Uterus (tissue), 4 donors: ENCODE results near the gene TAF9. TPM values are rescaled to one million over a fixed set of nuclear protein-coding genes. Genes with fewer than 3 reads are reported as not detected.
"Not testable (repeated sequence)": the region's sequence is repeated elsewhere in the genome, so short reads cannot be mapped to it uniquely, and the experiment has no call there.

Source experiments
- DNase-seq, 2 donors: peaks; one replicate each; pipeline ENCODE4 v3.0.0-alpha.2; 2019 to 2020
- H3K27ac ChIP-seq, 2 donors: fragments of 200-600 bp; sonication (generic); 1 replicate in 1 of 2; 2 replicates in 1 of 2; pipeline ENCODE4 v1.5.1; 2016 to 2018
- H3K27me3 ChIP-seq, 2 donors: fragments of 200-600 bp; sonication (generic); one replicate each; pipeline ENCODE4 v1.5.1; 2018 to 2019; ENCODE audit warnings: control low read depth in 1 of 2
- H3K36me3 ChIP-seq, 2 donors: fragments of 200-600 bp; sonication (generic); one replicate each; pipeline ENCODE4 v1.5.1; 2019; ENCODE audit warnings: control low read depth in 1 of 2
- H3K4me1 ChIP-seq, 2 donors: fragments of 200-600 bp; sonication (generic); one replicate each; pipeline ENCODE4 v1.5.1; 2018 to 2019; ENCODE audit warnings: control low read depth in 1 of 2
- H3K4me3 ChIP-seq, 2 donors: fragments of 200-600 bp; sonication (generic); 1 replicate in 1 of 2; 2 replicates in 1 of 2; pipeline ENCODE4 v1.5.1; 2018 to 2019; ENCODE audit warnings: mild to moderate bottlenecking in 1 of 2
- H3K9me3 ChIP-seq, 2 donors: fragments of 200-600 bp; sonication (generic); one replicate each; pipeline ENCODE4 v1.5.1; 2019; ENCODE audit warnings: control low read depth in 1 of 2
- CTCF ChIP-seq, 4 experiments: fragments of 200-600 bp in 2 of 4; fragments of 450-650 bp in 2 of 4; sonication (generic) in 2 of 4; IDR thresholded peaks; one replicate each; pipeline ENCODE4 v1.5.1; 2016 to 2019; ENCODE audit warnings: antibody characterized with exemption in 4 of 4, mild to moderate bottlenecking in 2 of 4, moderate library complexity in 1 of 4
- POLR2A ChIP-seq, 2 donors: fragments of 450-650 bp; IDR thresholded peaks; one replicate each; pipeline ENCODE4 v1.6.1; 2016; ENCODE audit warnings: antibody characterized with exemption in 2 of 2, mild to moderate bottlenecking in 1 of 2, moderate library complexity in 1 of 2
- intact Hi-C: fragments of 100-400 bp; cut with DNase I; formaldehyde crosslinking; loops from one replicate; pipeline ENCODE4 v1.15.1; 2023; ENCODE audit warnings: low total_unique reads
- total RNA-seq, 4 donors: library from RNA; depleted of rRNA in 3 of 4; stranded (reverse); fragments of >200 nt in 3 of 4; gene quantifications; one replicate each; pipeline versions ENCODE4 v1.1.0 to v1.2.4, GENCODE V29; 2014 to 2023
- donor health status: DM: yes; HTN: yes; CAD: no.

The TAF9 gene
- total RNA-seq, 4 donors from 2014 or later: 10.9 to 50.5 (median 32.7) TPM

DNA sequence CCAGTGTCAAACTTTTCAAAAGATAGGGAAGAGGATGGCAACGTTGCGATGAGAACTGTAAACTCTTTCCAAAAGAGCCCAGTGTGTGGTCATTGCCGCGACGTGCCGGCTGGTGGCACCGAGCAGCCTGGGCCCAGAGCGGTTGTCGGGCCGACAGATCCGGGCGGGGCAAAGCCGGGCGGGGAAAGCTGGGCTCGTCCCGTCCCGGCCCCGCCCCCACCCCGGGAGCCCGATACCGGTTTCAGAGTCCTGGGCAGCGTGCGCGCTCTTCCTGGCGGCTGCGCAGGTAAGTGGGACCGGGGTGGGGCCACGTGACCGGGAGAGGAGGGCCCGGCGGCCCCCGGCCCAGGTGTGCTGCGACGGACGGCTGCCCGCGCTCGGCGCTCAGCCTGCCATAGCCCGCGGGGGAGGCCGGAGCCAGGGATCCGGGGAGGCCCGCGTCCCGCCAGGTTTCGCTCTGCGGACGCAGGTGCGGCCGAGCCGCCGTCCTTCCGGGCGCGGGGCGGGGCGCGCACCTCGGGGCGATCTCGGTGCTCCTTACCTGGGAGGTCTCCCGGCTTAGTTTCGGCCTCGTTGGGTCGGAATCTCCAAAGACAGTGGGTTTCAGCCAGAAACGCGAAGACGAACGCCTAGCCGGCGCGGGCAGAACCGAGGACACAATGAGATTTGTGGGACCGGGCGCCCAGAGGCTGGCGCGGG lies 45.7 kb upstream of the TAF9 start, which contains the start of gene MARVELD2:
TSS of gene MARVELD2 (plus strand) at position 232 of the 699 bp plus-strand sequence. CDS start 4,270 bp downstream, outside the sequence.
- Histone ChIP-seq H3K27me3 (no peaks in the 10 kb centered on the region), H3K9me3 (no peaks in the 10 kb centered on the region), H3K27ac (no peak within 1 kb of the TSS), H3K36me3 (no peaks in the 10 kb centered on the region), H3K4me3 (peak within 1 kb of the TSS; percentile 2 to 36), H3K4me1 (no peaks in the 10 kb centered on the region)
- no peak for TF ChIP-seq CTCF (IDR thresholded peaks at IDR 0.05)
- TF ChIP-seq POLR2A (IDR thresholded peaks at IDR 0.05): no peak
- intact Hi-C loops: no loop called here
- DNase-seq: peak; percentile 15 to 20

DNA sequence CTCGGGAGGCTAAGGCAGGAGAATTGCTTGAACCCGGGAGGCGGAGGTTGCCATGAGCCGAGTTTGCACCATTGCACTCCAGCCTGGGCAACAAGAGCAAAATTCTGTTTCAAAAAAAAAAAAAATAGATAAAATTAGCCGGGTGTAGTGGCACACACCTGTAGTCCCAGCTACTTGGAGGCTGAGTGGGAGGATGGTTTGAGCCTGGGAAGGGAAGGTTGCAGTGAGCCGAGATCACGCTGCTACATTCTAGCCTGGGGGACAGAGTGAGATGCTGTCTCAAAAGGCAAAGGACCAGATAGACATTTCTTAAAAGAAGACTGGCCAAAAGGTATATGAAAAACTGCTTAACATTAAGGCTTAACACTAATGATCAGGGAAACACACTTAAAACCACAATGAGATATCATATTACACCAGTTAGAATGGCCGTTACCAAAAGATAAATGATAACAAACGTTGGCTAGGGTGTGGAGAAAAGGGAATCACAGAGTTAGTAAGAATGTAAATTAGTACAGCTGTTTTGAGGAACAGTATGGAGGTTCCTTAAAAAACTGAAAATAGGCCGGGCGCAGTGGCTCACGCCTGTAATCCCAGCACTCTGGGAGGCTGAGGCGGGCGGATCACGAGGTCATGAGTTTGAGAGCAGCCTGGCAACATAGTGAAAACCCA lies 35.5 kb upstream of the TAF9 start:
- no peaks in the 10 kb centered on the region for H3K4me1 ChIP-seq
- no peak overlapping the region for H3K4me3 ChIP-seq
- H3K9me3 ChIP-seq: no peaks in the 10 kb centered on the region
- no peaks in the 10 kb centered on the region for H3K27me3 ChIP-seq
- intact Hi-C loops: no loop called here
- no peak overlapping the region for H3K27ac ChIP-seq
- no peak for TF ChIP-seq CTCF (IDR thresholded peaks at IDR 0.05)
- no peak for TF ChIP-seq POLR2A (IDR thresholded peaks at IDR 0.05)
- DNase-seq: no peak
- H3K36me3 ChIP-seq: no peaks in the 10 kb centered on the region

DNA sequence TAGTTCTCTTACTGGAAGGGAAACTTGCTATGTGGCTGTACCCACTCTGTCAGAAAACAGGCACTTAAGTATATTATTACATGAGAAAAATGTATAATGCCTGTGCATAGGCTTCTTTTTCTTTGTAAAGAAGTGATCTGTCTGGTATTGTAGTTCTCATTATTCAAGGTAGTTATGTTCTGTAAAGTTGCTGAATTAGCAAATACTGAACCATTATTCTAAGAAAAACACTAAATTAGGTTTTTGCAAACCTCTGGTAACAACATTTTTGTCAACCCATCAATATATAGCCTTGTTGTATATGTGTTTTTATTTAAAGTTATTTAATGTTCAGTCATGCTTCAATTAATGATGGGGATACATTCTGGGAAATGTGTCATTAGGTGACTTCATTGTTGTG lies 9.1 kb upstream of the TAF9 start:
- H3K27me3 ChIP-seq: no peaks in the 10 kb centered on the region
- intact Hi-C loops: no loop called here
- no peak overlapping the region for H3K4me3 ChIP-seq
- no peak overlapping the region for H3K27ac ChIP-seq
- no peak for TF ChIP-seq CTCF (IDR thresholded peaks at IDR 0.05)
- no peak for TF ChIP-seq POLR2A (IDR thresholded peaks at IDR 0.05)
- H3K9me3 ChIP-seq: no peaks in the 10 kb centered on the region
- DNase-seq: no peak
- no peaks in the 10 kb centered on the region for H3K36me3 ChIP-seq
- no peaks in the 10 kb centered on the region for H3K4me1 ChIP-seq

GRCh38 chr5:69374911-69375446 lies 5.7 kb upstream of the TAF9 start:
- intact Hi-C loops: no loop called here
- Histone ChIP-seq H3K9me3 (no peaks in the 10 kb centered on the region), H3K4me3 (no peak overlapping the region), H3K4me1 (no peaks in the 10 kb centered on the region), H3K36me3 (no peaks in the 10 kb centered on the region), H3K27me3 (no peaks in the 10 kb centered on the region), H3K27ac (no peak overlapping the region)
- no peak for TF ChIP-seq CTCF (IDR thresholded peaks at IDR 0.05)
- no peak for TF ChIP-seq POLR2A (IDR thresholded peaks at IDR 0.05)
- no peak for DNase-seq

DNA sequence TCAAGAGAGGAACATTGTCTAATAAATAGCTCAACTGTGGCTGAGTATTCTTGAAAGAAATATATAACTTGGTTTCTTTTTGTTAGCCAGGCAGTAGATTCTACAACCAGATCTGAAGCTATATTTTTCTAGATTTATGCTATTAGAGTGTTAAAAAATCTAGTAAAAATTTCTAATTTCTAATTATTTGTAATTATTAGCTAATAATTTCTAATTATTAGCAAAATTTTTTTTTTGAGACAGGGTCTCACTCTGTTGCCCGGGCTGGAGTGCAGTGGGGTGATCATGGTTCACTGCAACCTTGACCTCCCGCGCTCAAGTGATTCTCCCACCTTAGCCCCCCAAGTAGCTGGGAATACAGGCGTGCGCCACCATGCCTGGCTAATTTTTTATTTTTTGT lies 3.1 kb upstream of the TAF9 start:
- Histone ChIP-seq H3K9me3 (no peaks in the 10 kb centered on the region), H3K4me1 (no peaks in the 10 kb centered on the region), H3K36me3 (no peaks in the 10 kb centered on the region), H3K27me3 (no peaks in the 10 kb centered on the region), H3K4me3 (no peak overlapping the region), H3K27ac (no peak overlapping the region)
- DNase-seq: no peak
- intact Hi-C loops: no loop called here
- TF ChIP-seq CTCF (IDR thresholded peaks at IDR 0.05) (no peak), POLR2A (IDR thresholded peaks at IDR 0.05) (no peak)

- H3K27me3 ChIP-seq, DNase-seq, H3K9me3 ChIP-seq, intact Hi-C loops, H3K4me1 ChIP-seq, H3K36me3 ChIP-seq: not testable (repeated sequence)
- Histone ChIP-seq H3K4me3 (peak overlapping the region; percentile 86 to 88), H3K27ac (peak overlapping the region in 1 of 2 donors; percentile 98)
These were observed 1.0 kb upstream of the TAF9 start for GRCh38 chr5:69370335-69370734.
